Rectal smooth muscle tissue (tissue), 1 donor: Measurements from ENCODE around the gene EGFL8.

Experiments used
- H3K27ac ChIP-seq: one replicate; pipeline ENCODE4 v1.7.0; 2013; ENCODE audit warnings: low read depth, low read length, inconsistent platforms
- H3K27me3 ChIP-seq: one replicate; pipeline ENCODE4 v1.7.0; 2013; ENCODE audit warnings: low read length; ENCODE audit not compliant: control insufficient read depth, insufficient read depth
- H3K36me3 ChIP-seq: one replicate; pipeline ENCODE4 v1.7.0; 2013; ENCODE audit warnings: low read length; ENCODE audit not compliant: control insufficient read depth, insufficient read depth
- H3K4me1 ChIP-seq: one replicate; pipeline ENCODE4 v1.7.0; 2013; ENCODE audit warnings: low read length; ENCODE audit not compliant: control insufficient read depth, insufficient read depth
- H3K4me3 ChIP-seq: one replicate; pipeline ENCODE4 v1.7.0; 2013; ENCODE audit warnings: low read length
- H3K9ac ChIP-seq: one replicate; pipeline ENCODE4 v1.7.0; 2013; ENCODE audit warnings: low read length

EGFL8 gene

GRCh38 chr6:32149092-32149755, 15.2 kb upstream of the EGFL8 start:
- H3K27ac ChIP-seq: no peak overlapping the region
- peaks cover 12% of the 10 kb centered on the region for H3K4me1 ChIP-seq
- H3K27me3 ChIP-seq: peaks cover 2% of the 10 kb centered on the region
- H3K9ac ChIP-seq: no peak overlapping the region
- peaks cover 2% of the 10 kb centered on the region for H3K36me3 ChIP-seq
- H3K4me3 ChIP-seq: no peak overlapping the region

DNA sequence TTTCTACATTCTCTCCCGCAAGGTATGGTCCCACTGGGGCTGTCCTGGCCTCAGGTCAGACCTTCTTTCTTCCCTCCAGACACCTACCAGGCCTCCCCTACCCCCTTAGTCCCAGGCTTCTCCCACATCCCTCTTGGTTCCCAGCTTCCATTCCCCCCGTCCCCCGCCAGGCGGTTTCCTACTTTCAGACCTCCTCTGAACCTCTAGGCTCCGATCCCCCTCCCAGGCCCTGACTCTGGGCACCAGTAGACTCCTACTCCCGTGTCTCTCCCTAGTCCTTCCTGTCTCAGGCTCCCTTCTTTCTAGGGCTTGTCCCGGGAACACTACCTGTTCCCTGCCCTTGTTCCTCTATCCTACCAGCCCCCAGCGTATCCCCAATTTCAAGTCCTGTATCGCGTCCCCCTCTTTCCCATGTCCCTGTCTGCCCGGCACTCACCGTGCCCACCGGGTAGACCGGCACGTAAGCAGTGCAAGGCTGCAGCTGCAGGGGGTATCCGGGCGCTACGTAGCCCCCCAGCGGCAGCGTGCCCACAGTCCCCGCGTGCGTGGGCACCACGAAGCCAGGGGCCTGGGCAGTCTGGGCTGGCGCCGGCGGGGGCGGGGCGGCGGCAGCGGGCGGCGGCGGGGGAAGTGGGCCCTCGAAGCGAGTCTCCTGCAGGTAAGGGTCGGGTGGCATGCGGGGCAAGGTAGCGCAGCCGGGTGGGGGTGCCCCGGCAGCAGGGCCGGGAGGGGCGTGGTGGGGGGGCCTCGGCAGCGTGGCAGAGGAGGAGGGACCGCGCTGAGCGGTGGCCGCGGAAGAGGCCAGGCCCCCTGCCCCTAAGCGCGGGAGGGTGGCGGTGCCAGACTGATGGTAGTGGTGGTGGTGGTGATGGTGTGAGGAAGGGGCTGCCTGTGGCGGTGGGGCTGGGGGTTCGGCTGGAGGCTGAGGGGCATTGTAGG, 14.2 kb upstream of the EGFL8 start:
- Histone ChIP-seq H3K4me3 (peak overlapping the region; percentile 68), H3K27ac (no peak overlapping the region), H3K27me3 (peaks cover 2% of the 10 kb centered on the region), H3K4me1 (peaks cover 14% of the 10 kb centered on the region), H3K36me3 (peaks cover 2% of the 10 kb centered on the region), H3K9ac (no peak overlapping the region)

- H3K9ac ChIP-seq: no peak overlapping the region
- peaks cover 2% of the 10 kb centered on the region for H3K36me3 ChIP-seq
- H3K27me3 ChIP-seq: peaks cover 2% of the 10 kb centered on the region
- peaks cover 17% of the 10 kb centered on the region for H3K4me1 ChIP-seq
- peak overlapping the region; percentile 15 for H3K27ac ChIP-seq
- peak overlapping the region; percentile 68 for H3K4me3 ChIP-seq
Measured at GRCh38 chr6:32151181-32151862, 13.1 kb upstream of the EGFL8 start.

DNA sequence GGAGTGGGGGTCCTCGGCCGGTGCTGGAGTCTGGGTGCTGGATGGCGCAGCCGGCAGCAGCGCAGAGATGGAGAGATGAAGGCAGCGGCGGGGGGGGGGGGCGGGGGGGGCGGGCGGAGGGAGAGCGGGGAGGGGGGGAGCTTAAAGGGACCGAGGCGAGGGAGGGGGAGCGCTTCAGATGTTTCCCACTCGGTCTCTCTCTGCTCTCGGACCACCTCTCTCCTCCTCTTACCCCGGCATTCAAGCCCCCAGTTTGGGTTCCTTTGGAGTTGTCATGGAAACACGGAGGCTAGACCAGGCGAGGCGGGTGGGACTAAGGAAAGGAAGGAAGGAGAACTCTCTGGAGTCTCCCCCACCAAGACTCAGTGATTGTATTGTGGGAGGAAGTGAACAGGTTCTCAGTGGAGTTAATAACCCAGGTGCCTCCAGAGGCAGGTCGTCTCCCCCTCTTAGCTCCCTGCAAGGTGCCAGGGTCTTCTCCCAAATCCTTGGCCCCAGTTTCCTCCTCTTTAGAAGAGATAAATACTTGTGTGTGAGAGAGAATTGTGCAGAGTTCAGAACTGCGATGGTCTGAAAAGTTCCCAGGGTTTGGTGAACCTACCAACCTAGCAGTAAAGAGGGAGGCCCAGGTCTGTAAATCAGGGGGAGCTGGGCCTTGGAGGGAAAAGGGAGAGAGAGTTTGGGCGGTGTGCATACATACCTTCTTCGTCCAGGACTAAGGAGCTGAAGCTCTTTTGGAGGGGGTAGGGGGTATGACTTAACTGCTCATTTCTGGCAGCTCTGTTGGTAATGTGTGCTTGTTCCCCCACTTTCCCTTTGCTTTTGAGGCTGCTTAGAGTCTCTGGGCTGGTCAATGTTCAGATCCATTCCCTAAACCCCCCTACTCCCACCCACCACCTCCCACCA, 12.3 kb upstream of the EGFL8 start, which contains the start of gene PRRT1:
TSS of gene PRRT1 (minus strand) at position 77 of the 906 bp plus-strand sequence. CDS start 112 bp downstream, outside the sequence.
- peaks cover 17% of the 10 kb centered on the region for H3K4me1 ChIP-seq
- H3K27me3 ChIP-seq: peaks cover 2% of the 10 kb centered on the region
- H3K27ac ChIP-seq: peak within 1 kb of the TSS; percentile 91
- H3K9ac ChIP-seq: no peak within 1 kb of the TSS
- H3K4me3 ChIP-seq: peak within 1 kb of the TSS; percentile 88
- H3K36me3 ChIP-seq: peaks cover 2% of the 10 kb centered on the region

DNA sequence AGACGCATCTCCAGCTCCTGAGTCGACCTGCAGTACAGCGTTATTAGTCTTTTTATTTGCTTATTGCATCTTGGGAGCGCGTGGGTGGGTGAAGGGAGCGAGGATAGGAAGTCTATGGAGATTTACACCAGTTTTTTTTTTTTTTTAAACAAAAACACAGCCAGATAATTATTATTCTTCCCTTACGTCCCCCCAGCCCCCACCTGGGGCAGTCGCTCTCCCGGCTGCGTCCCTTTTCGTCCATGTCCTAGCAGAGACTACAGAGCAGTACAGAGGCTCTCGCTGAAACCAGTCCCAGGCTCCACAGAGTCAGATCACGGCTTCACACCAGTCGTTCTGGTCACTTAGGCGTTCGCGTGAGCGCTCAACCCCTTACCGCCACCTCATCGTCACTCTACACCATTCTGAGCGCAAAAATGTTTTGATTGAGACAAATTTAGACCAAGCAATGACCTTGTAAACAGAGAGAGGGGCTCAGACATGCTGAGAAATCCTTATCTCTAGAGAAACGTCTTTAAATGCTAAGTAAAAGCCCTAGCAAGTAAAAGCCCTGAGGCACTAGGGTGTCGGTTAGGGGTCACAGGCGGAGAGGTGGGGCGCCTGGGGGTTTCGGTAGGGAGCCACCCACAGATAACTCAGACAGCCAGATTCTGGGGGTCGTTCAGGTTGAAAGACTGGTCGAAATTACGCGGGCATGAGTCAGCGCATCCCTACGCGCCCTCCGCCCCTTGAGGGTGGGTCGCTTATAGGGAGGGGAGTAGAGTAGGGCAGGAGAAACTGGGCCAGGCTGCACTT, 11.4 kb upstream of the EGFL8 start:
- no peak overlapping the region for H3K9ac ChIP-seq
- H3K27me3 ChIP-seq: no peaks in the 10 kb centered on the region
- H3K4me3 ChIP-seq: peak overlapping the region; percentile 88
- H3K27ac ChIP-seq: peak overlapping the region; percentile 91
- H3K4me1 ChIP-seq: peaks cover 17% of the 10 kb centered on the region
- peaks cover 6% of the 10 kb centered on the region for H3K36me3 ChIP-seq

DNA sequence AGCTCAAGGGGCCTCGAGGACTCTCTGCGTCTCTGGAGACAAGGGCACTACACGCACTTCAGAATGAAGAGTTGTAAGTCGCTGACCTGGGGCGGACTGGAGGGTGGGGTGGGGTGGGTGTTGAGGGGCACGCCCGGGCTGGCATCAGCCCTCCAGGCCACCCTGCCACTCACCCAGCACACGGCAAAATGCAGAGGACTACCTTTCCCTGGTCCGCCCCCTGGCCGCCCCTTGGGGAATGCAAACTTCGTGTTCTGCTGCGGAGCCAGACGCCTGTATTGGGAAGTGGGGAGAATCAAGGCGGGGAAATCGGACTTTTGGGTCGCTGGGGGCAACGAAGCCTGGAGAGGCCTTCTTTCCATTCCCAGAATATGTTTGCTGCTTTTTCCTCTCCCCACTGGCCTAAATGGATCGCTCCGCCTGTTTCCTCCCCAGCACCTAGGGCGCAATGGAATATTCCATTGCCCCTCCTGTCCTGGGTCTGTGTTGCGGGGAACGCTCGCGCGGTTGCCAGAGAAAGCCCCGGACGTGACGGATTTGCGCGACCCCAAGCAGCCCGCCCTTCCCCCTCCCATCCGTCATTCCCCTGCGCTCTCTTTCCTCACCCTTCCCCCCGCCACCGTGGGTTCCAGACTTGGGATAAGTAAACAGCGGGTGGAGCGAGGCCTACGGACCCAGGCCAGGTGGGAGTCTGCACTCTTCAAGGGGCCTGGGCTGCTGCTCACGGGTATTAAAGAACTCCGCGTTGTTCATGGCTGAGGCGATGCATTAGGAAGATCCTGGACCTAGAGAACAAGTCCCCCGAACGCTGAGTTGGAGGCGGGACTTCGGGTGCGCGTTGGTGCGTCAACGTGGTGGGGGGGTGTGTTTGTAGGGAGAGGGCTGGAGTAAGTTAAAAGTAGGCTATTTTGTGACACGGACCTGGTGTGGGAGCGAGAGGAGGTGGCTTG, 10.6 kb upstream of the EGFL8 start, which contains the start of gene PPT2:
TSS of gene PPT2 (plus strand) at position 578 of the 950 bp plus-strand sequence. CDS start 454 bp downstream, outside the sequence.
- Histone ChIP-seq H3K9ac (peak within 1 kb of the TSS; percentile 79), H3K27ac (peak within 1 kb of the TSS; percentile 91), H3K4me3 (peak within 1 kb of the TSS; percentile 88), H3K4me1 (peaks cover 17% of the 10 kb centered on the region), H3K27me3 (no peaks in the 10 kb centered on the region), H3K36me3 (peaks cover 10% of the 10 kb centered on the region)

DNA sequence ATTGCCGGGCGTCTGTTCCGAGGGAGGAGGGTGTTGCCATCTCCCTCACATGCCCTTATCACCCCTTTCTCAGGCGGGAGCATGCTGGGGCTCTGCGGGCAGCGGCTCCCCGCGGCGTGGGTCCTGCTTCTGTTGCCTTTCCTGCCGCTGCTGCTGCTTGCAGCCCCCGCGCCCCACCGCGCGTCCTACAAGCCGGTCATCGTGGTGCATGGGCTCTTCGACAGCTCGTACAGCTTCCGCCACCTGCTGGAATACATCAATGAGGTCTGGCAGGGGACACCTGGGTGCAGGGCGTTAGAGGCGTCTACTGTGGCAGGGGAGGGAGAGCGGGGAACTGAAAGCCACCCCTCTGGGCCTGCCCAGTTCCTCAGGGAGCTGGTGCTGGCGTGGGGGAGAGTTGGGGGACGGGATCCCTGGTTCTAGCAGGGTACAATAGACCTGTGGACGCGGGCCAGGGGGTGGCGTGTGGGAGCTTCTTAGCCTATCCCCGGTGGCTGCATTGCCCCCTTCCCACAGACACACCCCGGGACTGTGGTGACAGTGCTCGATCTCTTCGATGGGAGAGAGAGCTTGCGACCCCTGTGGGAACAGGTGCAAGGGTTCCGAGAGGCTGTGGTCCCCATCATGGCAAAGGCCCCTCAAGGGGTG, 9.8 kb upstream of the EGFL8 start:
- H3K9ac ChIP-seq: peak overlapping the region; percentile 79
- H3K4me3 ChIP-seq: peak overlapping the region; percentile 88
- peaks cover 10% of the 10 kb centered on the region for H3K36me3 ChIP-seq
- H3K27ac ChIP-seq: peak overlapping the region; percentile 91
- no peaks in the 10 kb centered on the region for H3K27me3 ChIP-seq
- H3K4me1 ChIP-seq: peaks cover 17% of the 10 kb centered on the region

GRCh38 chr6:32156891-32157290, 7.5 kb upstream of the EGFL8 start:
- Histone ChIP-seq H3K27me3 (no peaks in the 10 kb centered on the region), H3K4me1 (peaks cover 9% of the 10 kb centered on the region), H3K4me3 (no peak overlapping the region), H3K36me3 (peaks cover 10% of the 10 kb centered on the region), H3K27ac (no peak overlapping the region), H3K9ac (no peak overlapping the region)

DNA sequence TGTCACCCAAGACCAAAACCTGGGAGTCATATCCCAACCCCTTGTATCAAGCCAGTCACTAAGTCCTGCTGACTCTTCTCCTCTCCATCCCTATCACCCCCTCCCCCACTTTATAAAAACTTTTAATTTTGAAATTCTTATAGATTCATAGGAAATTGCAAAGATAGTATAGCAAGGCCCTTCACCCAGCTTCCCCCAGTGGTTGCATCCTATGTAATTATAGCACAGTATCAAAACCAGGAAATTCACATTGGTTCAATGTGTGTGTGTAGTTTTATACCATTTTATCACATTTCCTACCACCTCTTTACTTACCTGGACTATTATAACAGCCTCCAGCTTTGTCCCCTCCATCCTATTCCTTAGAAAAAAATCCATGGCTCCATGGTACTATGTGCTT, 6.3 kb upstream of the EGFL8 start:
- H3K4me3 ChIP-seq: no peak overlapping the region
- H3K36me3 ChIP-seq: peaks cover 16% of the 10 kb centered on the region
- no peak overlapping the region for H3K9ac ChIP-seq
- no peak overlapping the region for H3K27ac ChIP-seq
- no peaks in the 10 kb centered on the region for H3K27me3 ChIP-seq
- peaks cover 5% of the 10 kb centered on the region for H3K4me1 ChIP-seq
